GM12873 (cell line): Measurements from ENCODE around the gene CAPN12.

Source experiments
- TF ChIP-seq, protein P1 (sequence below): IDR thresholded peaks from 2 replicates; pipeline ENCODE4 v1.5.1; 2012; ENCODE audit warnings: low read depth, mild to moderate bottlenecking, moderate library complexity, low read length, control low read depth; ENCODE audit not compliant: insufficient read depth; ENCODE audit errors: missing control alignments

The CAPN12 gene

DNA sequence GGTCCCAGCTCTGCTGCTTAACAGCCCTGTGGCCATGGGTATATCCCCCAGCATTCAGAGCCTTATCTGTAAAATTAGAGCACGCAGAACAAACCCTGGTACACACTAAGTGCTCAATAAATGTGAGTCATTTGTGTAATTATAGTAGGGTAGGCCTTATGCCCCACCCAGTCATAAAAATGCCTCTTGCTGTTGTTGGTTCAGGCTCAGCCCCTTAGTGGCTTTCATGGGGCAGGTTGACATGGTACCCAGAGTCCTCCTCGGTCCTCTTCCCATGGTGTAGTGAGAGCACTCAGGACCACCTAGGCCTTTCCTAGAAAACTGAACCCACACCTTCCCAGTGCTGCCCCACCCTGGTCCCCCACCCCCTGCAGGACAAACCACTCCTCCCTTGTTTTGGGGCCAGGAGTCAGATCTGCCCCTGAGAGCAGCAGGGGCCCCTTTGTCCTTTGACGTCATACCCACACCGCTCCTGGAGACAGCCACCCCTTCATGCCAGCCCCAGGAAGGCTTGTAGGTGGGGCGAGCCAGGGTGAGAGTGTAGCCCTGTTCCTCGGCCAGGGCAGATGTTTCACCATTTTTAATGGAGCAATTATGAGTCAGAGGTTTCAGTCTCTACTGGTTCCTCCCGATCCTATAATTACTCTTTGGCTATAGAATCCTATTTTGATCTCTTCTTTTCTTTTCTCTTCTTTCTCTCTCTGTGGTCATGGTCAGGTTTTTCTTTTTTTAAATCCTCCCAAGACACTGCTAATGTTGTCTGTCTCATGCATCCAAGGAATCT, 60.0 kb downstream of the CAPN12 start:
- TF ChIP-seq, protein P1, sequence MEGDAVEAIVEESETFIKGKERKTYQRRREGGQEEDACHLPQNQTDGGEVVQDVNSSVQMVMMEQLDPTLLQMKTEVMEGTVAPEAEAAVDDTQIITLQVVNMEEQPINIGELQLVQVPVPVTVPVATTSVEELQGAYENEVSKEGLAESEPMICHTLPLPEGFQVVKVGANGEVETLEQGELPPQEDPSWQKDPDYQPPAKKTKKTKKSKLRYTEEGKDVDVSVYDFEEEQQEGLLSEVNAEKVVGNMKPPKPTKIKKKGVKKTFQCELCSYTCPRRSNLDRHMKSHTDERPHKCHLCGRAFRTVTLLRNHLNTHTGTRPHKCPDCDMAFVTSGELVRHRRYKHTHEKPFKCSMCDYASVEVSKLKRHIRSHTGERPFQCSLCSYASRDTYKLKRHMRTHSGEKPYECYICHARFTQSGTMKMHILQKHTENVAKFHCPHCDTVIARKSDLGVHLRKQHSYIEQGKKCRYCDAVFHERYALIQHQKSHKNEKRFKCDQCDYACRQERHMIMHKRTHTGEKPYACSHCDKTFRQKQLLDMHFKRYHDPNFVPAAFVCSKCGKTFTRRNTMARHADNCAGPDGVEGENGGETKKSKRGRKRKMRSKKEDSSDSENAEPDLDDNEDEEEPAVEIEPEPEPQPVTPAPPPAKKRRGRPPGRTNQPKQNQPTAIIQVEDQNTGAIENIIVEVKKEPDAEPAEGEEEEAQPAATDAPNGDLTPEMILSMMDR: no peak

GRCh38 chr19:38683393-38684077, 60.7 kb downstream of the CAPN12 start:
- TF ChIP-seq, protein P1: no peak

GRCh38 chr19:38682872-38683392, 61.3 kb downstream of the CAPN12 start:
- TF ChIP-seq, protein P1: no peak

GRCh38 chr19:38682195-38682867, 61.9 kb downstream of the CAPN12 start:
- TF ChIP-seq, protein P1: no peak
